Adipocyte (in vitro differentiated cells): Measurements from ENCODE around the gene MYO16.

Experiments used
- DNase-seq: peaks from one replicate; pipeline ENCODE4 v3.0.0-alpha.2; 2015; ENCODE audit warnings: low read depth
- H3K27me3 ChIP-seq: replicated peaks from 2 replicates; pipeline ENCODE4 v1.7.0; 2013; ENCODE audit warnings: mild to moderate bottlenecking, low read length, moderate library complexity; ENCODE audit not compliant: control insufficient read depth, insufficient read depth
- H3K36me3 ChIP-seq: 2 replicates; pipeline ENCODE4 v1.7.0; 2013; ENCODE audit warnings: low read length, mild to moderate bottlenecking, moderate library complexity; ENCODE audit not compliant: control insufficient read depth, insufficient read depth, severe bottlenecking
- H3K4me1 ChIP-seq: 2 replicates; pipeline ENCODE4 v1.7.0; 2013; ENCODE audit warnings: mild to moderate bottlenecking, low read length, moderate library complexity; ENCODE audit not compliant: control insufficient read depth, insufficient read depth
- H3K4me3 ChIP-seq: 2 replicates; pipeline ENCODE4 v1.7.0; 2013; ENCODE audit warnings: mild to moderate bottlenecking, low read length, moderate library complexity
- H3K9ac ChIP-seq: 2 replicates; pipeline ENCODE4 v1.7.0; 2013; ENCODE audit warnings: mild to moderate bottlenecking, low read length, moderate library complexity
- H3K9me3 ChIP-seq: 2 replicates; pipeline ENCODE4 v1.7.0; 2013; ENCODE audit warnings: mild to moderate bottlenecking, low read length, moderate library complexity; ENCODE audit not compliant: control insufficient read depth

Gene MYO16

GRCh38 chr13:109145631-109146030 lies 516.2 kb downstream of the MYO16 start:
- no peaks in the 10 kb centered on the region for H3K36me3 ChIP-seq
- peaks cover 32% of the 10 kb centered on the region for H3K4me1 ChIP-seq
- no peaks in the 10 kb centered on the region for H3K27me3 ChIP-seq
- H3K4me3 ChIP-seq = no peak overlapping the region
- peak; percentile 91 for DNase-seq
- peak overlapping the region; percentile 77 for H3K9ac ChIP-seq
- H3K9me3 ChIP-seq = no peaks in the 10 kb centered on the region

- Histone ChIP-seq H3K4me3 (no peak overlapping the region), H3K9me3 (no peaks in the 10 kb centered on the region)
Observed at GRCh38 chr13:109146393-109146792, 517.0 kb downstream of the MYO16 start.

DNA sequence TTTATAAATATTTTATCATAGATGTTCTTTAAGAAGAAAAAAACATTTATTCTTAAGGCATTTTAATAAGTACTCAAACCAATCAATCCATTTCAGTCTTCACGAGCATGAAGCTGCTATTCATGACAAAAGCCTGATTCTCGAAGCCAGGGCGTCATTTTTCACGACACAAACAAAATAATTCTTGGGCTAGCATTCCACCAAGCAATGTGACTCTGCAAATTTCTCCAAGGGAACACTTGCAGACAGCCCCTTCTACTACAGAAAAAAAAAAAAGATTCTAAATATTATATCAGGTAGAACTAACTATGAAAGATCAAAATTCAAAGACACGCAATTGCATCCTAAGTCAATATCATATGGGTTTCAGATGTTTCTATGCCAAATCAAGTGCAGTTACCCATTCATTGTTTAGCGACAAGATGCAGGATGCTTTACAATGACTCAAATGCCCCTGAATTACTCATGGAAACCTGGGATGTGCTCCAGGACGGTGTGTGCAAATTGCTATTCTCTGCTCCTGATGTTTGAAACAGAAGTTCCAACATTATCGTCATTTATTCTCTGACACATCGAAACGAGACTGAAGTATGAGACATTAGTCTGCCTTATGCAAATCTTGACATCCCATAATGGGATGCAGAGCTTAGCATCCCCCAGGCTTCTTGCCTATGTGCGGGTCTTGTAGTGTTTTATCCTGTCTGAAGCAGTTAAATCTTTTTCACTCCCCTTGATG lies 517.7 kb downstream of the MYO16 start:
- no peaks in the 10 kb centered on the region for H3K9me3 ChIP-seq
- H3K36me3 ChIP-seq = no peaks in the 10 kb centered on the region
- peaks cover 32% of the 10 kb centered on the region for H3K4me1 ChIP-seq
- H3K27me3 ChIP-seq = no peaks in the 10 kb centered on the region
- no peak overlapping the region for H3K4me3 ChIP-seq
- H3K9ac ChIP-seq = no peak overlapping the region
- DNase-seq = peak; percentile 39

More at GRCh38 chr13:109146393-109146792, 517.0 kb downstream of the MYO16 start:
- DNase-seq = no peak
- peak overlapping the region; percentile 77 for H3K9ac ChIP-seq
- H3K27me3 ChIP-seq = no peaks in the 10 kb centered on the region
- H3K36me3 ChIP-seq = no peaks in the 10 kb centered on the region
- peaks cover 32% of the 10 kb centered on the region for H3K4me1 ChIP-seq

- no peaks in the 10 kb centered on the region for H3K9me3 ChIP-seq
- no peak overlapping the region for H3K9ac ChIP-seq
- DNase-seq = peak; percentile 39
- no peaks in the 10 kb centered on the region for H3K36me3 ChIP-seq
- peaks cover 32% of the 10 kb centered on the region for H3K4me1 ChIP-seq
- H3K27me3 ChIP-seq = no peaks in the 10 kb centered on the region
- no peak overlapping the region for H3K4me3 ChIP-seq
Observed at GRCh38 chr13:109148243-109148642, 518.8 kb downstream of the MYO16 start.

GRCh38 chr13:109150696-109151095 lies 521.3 kb downstream of the MYO16 start:
- Histone ChIP-seq H3K4me1 (peaks cover 26% of the 10 kb centered on the region), H3K9me3 (no peaks in the 10 kb centered on the region), H3K9ac (no peak overlapping the region), H3K4me3 (no peak overlapping the region), H3K36me3 (no peaks in the 10 kb centered on the region), H3K27me3 (no peaks in the 10 kb centered on the region)
- DNase-seq = no peak

GRCh38 chr13:109151255-109151654 lies 521.8 kb downstream of the MYO16 start:
- Histone ChIP-seq H3K36me3 (no peaks in the 10 kb centered on the region), H3K4me3 (no peak overlapping the region), H3K4me1 (peaks cover 28% of the 10 kb centered on the region), H3K9me3 (no peaks in the 10 kb centered on the region), H3K27me3 (no peaks in the 10 kb centered on the region), H3K9ac (no peak overlapping the region)
- DNase-seq = no peak

DNA sequence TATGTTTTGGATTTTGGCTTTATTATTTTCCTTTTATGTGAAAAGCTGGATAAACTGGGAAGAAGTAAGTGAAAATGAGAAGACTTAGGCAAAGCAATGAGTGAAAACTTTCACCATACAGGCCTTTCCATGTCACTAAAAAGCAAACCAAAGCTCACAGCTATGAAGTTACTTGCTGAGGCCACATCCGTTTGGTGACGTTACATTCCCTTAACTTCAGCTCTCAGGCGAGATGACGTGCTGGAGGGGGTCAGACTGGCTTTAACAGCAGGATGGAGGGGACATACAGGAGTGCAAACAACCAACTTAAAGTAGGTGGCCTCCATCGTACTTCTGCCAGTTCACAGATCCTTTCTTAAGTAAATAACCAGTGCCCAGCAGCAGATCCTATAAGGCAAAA lies 522.3 kb downstream of the MYO16 start:
- Histone ChIP-seq H3K4me1 (peaks cover 31% of the 10 kb centered on the region), H3K36me3 (no peaks in the 10 kb centered on the region), H3K4me3 (no peak overlapping the region), H3K9ac (no peak overlapping the region), H3K27me3 (no peaks in the 10 kb centered on the region), H3K9me3 (no peaks in the 10 kb centered on the region)
- no peak for DNase-seq

- H3K4me1 ChIP-seq = peaks cover 28% of the 10 kb centered on the region
- no peak for DNase-seq
Observed at GRCh38 chr13:109152311-109152820, 523.0 kb downstream of the MYO16 start.

DNA sequence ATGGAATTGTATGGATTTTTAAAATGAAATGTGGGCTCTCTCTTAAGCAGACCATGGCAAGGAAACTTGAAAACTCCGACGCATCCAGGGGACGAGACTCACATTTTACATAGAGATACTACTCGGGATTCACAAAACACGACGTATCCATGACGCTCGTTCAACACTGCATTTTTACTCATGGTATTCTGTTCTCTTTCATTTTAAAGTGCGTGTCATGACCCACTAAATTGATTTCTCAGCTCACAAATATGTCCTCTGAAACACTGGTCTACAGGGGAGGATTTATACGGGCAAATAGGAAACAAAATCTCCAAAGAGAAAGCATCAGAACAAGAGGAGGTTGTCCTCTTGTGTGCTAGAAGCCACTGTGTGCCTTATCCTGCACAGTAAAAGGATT lies 523.5 kb downstream of the MYO16 start:
- peaks cover 24% of the 10 kb centered on the region for H3K4me1 ChIP-seq
- H3K4me3 ChIP-seq = no peak overlapping the region
- no peak overlapping the region for H3K9ac ChIP-seq
- DNase-seq = no peak
- H3K27me3 ChIP-seq = no peaks in the 10 kb centered on the region
- H3K36me3 ChIP-seq = no peaks in the 10 kb centered on the region
- no peaks in the 10 kb centered on the region for H3K9me3 ChIP-seq

More at GRCh38 chr13:109152311-109152820, 523.0 kb downstream of the MYO16 start:
- Histone ChIP-seq H3K9ac (no peak overlapping the region), H3K27me3 (no peaks in the 10 kb centered on the region), H3K4me3 (no peak overlapping the region), H3K9me3 (no peaks in the 10 kb centered on the region), H3K36me3 (no peaks in the 10 kb centered on the region)

GRCh38 chr13:109154146-109154545 lies 524.7 kb downstream of the MYO16 start:
- Histone ChIP-seq H3K36me3 (no peaks in the 10 kb centered on the region), H3K9me3 (no peaks in the 10 kb centered on the region), H3K9ac (no peak overlapping the region), H3K4me3 (no peak overlapping the region), H3K27me3 (no peaks in the 10 kb centered on the region), H3K4me1 (peaks cover 24% of the 10 kb centered on the region)
- no peak for DNase-seq

- peak overlapping the region; percentile 20 for H3K9ac ChIP-seq
- no peaks in the 10 kb centered on the region for H3K36me3 ChIP-seq
- peaks cover 24% of the 10 kb centered on the region for H3K4me1 ChIP-seq
- H3K4me3 ChIP-seq = peak overlapping the region; percentile 7
- H3K9me3 ChIP-seq = no peaks in the 10 kb centered on the region
- H3K27me3 ChIP-seq = no peaks in the 10 kb centered on the region
- DNase-seq = no peak
Observed at GRCh38 chr13:109154546-109154945, 525.1 kb downstream of the MYO16 start.
